Sigmoid colon (tissue), 7 donors: Measurements from ENCODE around the gene WDR91. TPM values are rescaled to one million over a fixed set of nuclear protein-coding genes. Genes with fewer than 3 reads are reported as not detected.

Experiments used
- DNase-seq: peaks from one replicate; pipeline ENCODE4 v3.0.0-alpha.2; 2019
- H3K27ac ChIP-seq, 4 donors: fragments of 200-600 bp; sonication (generic); one replicate each; pipeline ENCODE4 v1.5.1; 2016 to 2019; ENCODE audit warnings: mild to moderate bottlenecking in 1 of 4
- H3K27me3 ChIP-seq, 3 donors: fragments of 200-600 bp; sonication (generic); one replicate each; pipeline ENCODE4 v1.5.1; 2019; ENCODE audit warnings: mild to moderate bottlenecking in 1 of 3
- H3K36me3 ChIP-seq, 4 donors: fragments of 200-600 bp; sonication (generic); one replicate each; pipeline ENCODE4 v1.5.1; 2016 to 2019
- H3K4me1 ChIP-seq, 4 donors: fragments of 200-600 bp; sonication (generic); one replicate each; pipeline ENCODE4 v1.5.1; 2017 to 2019
- H3K4me3 ChIP-seq, 4 donors: fragments of 200-600 bp; sonication (generic); one replicate each; pipeline ENCODE4 v1.5.1; 2017 to 2019; ENCODE audit warnings: mild to moderate bottlenecking in 2 of 4, moderate library complexity in 1 of 4
- H3K9me3 ChIP-seq, 4 donors: fragments of 200-600 bp in 3 of 4; sonication (generic) in 3 of 4; one replicate each; pipeline versions ENCODE4 v1.5.1 to v1.6.1; 2013 to 2019
- EP300 ChIP-seq, 4 donors: sonication (generic); formaldehyde crosslinking; IDR thresholded peaks; one replicate each; pipeline ENCODE4 v1.6.1; 2017; ENCODE audit warnings: antibody characterized with exemption in 4 of 4
- POLR2A ChIP-seq, 2 donors: fragments of 450-650 bp; IDR thresholded peaks; one replicate each; pipeline ENCODE4 v1.6.1; 2016; ENCODE audit warnings: antibody characterized with exemption in 2 of 2, mild to moderate bottlenecking in 2 of 2, moderate library complexity in 2 of 2
- POLR2AphosphoS5 ChIP-seq, 4 donors: sonication (generic); formaldehyde crosslinking; IDR thresholded peaks; one replicate each; pipeline ENCODE4 v1.6.1; 2017; ENCODE audit warnings: antibody characterized with exemption in 4 of 4
- WGBS, 2 donors: extraction: QIAGEN DNeasy Blood & Tissue Kit; methylation state at CpG; one replicate each; pipeline ENCODE4 v1.1.7; 2013; 5-methylcytosine and 5-hydroxymethylcytosine counted together
- intact Hi-C: fragments of 100-400 bp; cut with DNase I; formaldehyde crosslinking; loops from one replicate; pipeline ENCODE4 v1.15.1; 2023
- polyA plus RNA-seq, 3 donors: library from polyadenylated mRNA; stranded (reverse); fragments of 200-250 nt; gene quantifications; one replicate each; pipeline ENCODE4 v1.2.3, GENCODE V29; 2013
- total RNA-seq, 4 donors: library from RNA; depleted of rRNA; stranded (reverse); fragments of >200 nt; gene quantifications; one replicate each; pipeline ENCODE4 v1.1.0, GENCODE V29; 2016
- TF ChIP-seq, protein P1 (sequence below), 4 experiments: fragments of 450-650 bp in 3 of 4; fragments of 200-600 bp in 1 of 4; IDR thresholded peaks; one replicate each; pipeline ENCODE4 v1.5.1; 2016 to 2019; ENCODE audit warnings: antibody characterized with exemption in 4 of 4, mild to moderate bottlenecking in 3 of 4, moderate library complexity in 2 of 4
- donor health status: healthy with polysubstance abuse.
- donor health status: Bipolar disorder and iron deficiency.
- donor health status: healthy.

WDR91 gene
- total and polyA plus RNA-seq, 7 donors, result 2.1 to 14.1 (median 11.0) TPM

DNA sequence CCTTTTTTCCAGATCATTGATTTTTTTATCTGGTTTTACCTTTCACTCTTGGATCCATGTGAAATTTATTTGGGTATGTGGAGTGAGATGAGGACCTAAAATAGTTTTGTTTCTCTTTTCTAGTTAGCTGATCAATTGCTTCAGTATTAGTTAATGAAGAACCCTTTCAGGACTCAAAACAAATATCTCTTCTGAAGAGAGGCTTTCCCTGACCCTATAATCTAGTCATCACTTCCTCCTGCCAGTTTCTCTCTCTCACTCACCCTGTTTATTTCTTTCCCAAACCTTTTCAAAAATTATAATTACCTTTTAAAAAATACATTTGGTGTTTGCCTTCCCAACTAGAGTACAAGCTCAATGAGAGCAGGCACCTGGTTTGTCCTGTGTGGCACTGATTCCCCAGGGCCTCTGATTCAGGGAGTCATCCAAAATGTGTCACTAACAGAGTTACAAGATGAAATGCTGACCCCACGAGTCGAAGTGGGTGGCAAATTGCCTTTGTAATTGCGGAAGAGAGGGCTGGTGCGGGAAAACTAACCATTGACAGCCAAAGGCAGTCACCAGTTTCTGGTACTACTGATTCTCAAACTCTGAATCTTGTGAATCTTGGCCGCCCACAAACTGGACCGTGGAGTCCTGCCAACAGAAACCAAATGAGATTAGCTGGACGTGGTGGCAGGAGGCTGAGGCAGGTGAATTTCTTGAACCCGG is 61.1 kb downstream of the WDR91 start:
- Histone ChIP-seq H3K36me3 (peaks cover 0 to 17% (median 2%) of the 10 kb centered on the region in 4 donors), H3K9me3 (no peaks in the 10 kb centered on the region), H3K27me3 (no peaks in the 10 kb centered on the region), H3K4me3 (peak overlapping the region in 2 of 4 donors; percentile 52 to 57), H3K4me1 (peaks cover 0 to 36% (median 22%) of the 10 kb centered on the region in 4 donors), H3K27ac (peak overlapping the region; percentile 86 to 97 (median 88))
- WGBS, 2 donors, result 78 to 80% methylated on average over 8 of the region's 8 CpGs
- DNase-seq, result no peak
- TF ChIP-seq POLR2A (IDR thresholded peaks at IDR 0.05), result no peak
- no peak for TF ChIP-seq EP300 (IDR thresholded peaks at IDR 0.05)
- TF ChIP-seq POLR2AphosphoS5 (IDR thresholded peaks at IDR 0.05), result no peak
- TF ChIP-seq, protein P1, sequence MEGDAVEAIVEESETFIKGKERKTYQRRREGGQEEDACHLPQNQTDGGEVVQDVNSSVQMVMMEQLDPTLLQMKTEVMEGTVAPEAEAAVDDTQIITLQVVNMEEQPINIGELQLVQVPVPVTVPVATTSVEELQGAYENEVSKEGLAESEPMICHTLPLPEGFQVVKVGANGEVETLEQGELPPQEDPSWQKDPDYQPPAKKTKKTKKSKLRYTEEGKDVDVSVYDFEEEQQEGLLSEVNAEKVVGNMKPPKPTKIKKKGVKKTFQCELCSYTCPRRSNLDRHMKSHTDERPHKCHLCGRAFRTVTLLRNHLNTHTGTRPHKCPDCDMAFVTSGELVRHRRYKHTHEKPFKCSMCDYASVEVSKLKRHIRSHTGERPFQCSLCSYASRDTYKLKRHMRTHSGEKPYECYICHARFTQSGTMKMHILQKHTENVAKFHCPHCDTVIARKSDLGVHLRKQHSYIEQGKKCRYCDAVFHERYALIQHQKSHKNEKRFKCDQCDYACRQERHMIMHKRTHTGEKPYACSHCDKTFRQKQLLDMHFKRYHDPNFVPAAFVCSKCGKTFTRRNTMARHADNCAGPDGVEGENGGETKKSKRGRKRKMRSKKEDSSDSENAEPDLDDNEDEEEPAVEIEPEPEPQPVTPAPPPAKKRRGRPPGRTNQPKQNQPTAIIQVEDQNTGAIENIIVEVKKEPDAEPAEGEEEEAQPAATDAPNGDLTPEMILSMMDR (IDR thresholded peaks at IDR 0.05), result no peak
- intact Hi-C loops, result no loop called here

DNA sequence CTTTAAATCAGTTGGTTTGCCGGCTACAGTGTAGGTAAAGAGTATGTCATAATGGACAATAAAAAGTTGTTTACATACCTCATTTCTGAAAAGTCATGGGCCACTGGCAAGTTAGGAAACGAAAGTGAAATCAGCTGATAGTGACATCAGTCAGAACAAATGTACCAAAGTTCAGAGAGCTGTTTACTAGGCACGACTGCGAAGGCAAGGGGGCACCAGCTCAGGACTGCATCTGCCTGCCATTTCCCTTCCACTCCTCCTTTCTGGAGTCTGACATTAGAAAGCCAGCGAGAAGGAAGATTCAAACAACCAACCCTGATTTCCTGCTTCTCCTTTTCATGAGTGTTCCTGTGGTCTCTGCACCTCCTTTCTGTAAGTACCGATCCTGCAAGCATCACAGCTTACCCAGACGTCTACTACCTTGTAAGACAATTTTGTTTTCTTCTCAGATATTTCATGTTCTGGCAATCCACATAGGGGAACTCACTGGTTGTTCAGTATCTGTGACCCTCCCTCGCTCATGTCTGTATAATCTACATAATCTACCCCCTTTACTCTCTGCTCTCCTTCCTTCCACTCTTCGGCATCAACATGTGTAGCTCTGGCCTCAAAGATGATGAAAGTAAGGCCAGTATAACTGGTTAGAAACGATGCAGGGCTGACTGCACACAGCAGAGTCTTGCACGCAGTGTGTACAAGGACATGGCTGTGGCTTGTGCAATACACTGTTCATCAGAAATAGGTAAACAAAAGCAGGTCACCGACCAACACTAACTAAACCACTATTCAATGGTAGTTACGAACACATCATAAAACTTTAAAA is 63.2 kb downstream of the WDR91 start, which contains the start of gene TMEM140:
Gene TMEM140 (plus strand): TSS at position 174 of the 823 bp plus-strand sequence. CDS start 16,370 bp downstream, outside the sequence.
- WGBS, 2 donors, result 3 to 5% methylated on average over 13 of the region's 13 CpGs
- H3K27ac ChIP-seq, result peak within 1 kb of the TSS; percentile 86 to 97 (median 88)
- no peaks in the 10 kb centered on the region for H3K27me3 ChIP-seq
- H3K4me1 ChIP-seq, result peaks cover 0 to 36% (median 22%) of the 10 kb centered on the region in 4 donors
- TF ChIP-seq POLR2A (IDR thresholded peaks at IDR 0.05) (peak in 1 of 2 donors; percentile 37), POLR2AphosphoS5 (IDR thresholded peaks at IDR 0.05) (peak; percentile 69 to 95 (median 84)), EP300 (IDR thresholded peaks at IDR 0.05) (peak in 3 of 4 donors; percentile 29 to 96 (median 85))
- TF ChIP-seq, protein P1 (IDR thresholded peaks at IDR 0.05), result no peak
- H3K9me3 ChIP-seq, result no peaks in the 10 kb centered on the region
- no peak for DNase-seq
- H3K4me3 ChIP-seq, result peak within 1 kb of the TSS; percentile 43 to 57 (median 51)
- H3K36me3 ChIP-seq, result peaks cover 0 to 17% (median 2%) of the 10 kb centered on the region in 4 donors
- intact Hi-C loops, result loop anchor here (1.0 to 5.0 kb wide), 5 partner anchors 22 to 501 kb away; partner anchors contain the start of genes AGBL3, BPGM, CYREN and WDR91

DNA sequence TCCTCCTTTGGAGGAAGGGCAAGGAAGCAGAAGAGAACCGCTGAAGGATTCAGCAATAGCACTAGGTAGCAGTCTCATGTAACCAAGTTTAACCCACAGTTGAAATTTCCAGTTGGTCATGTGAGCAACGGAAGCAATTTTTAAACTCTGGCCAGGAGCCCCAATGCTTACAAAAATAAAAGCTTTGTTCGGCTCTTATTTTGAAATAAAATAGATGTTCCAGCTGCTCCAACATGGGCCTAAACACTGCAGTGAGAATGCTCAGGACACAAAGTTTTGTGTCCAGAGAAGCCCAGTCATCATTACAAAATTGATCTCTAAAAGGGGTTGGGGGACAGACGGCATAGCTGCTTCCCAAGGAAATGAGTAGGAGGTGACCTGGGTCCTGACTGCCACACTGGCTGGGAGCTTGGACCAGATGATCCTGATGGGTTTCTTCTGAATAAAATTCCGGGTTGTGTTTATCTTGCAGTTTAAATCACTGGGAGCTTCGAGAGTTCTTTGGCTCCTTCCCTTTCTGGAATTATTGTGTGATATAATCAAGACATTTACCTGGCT is 63.9 kb downstream of the WDR91 start:
- H3K27me3 ChIP-seq, result no peaks in the 10 kb centered on the region
- H3K4me1 ChIP-seq, result peaks cover 0 to 36% (median 22%) of the 10 kb centered on the region in 4 donors
- intact Hi-C loops, result loop anchor here (2.0 to 5.0 kb wide), 3 partner anchors 161 to 500 kb away; partner anchors contain the start of genes AGBL3 and BPGM
- 8 to 11% methylated on average over 6 of the region's 6 CpGs for WGBS, 2 donors
- H3K4me3 ChIP-seq, result peak overlapping the region; percentile 43 to 57 (median 51)
- DNase-seq, result no peak
- H3K9me3 ChIP-seq, result no peaks in the 10 kb centered on the region
- peaks cover 0 to 12% (median 2%) of the 10 kb centered on the region in 4 donors for H3K36me3 ChIP-seq
- TF ChIP-seq POLR2AphosphoS5 (IDR thresholded peaks at IDR 0.05) (peak; percentile 4 to 69 (median 24)), EP300 (IDR thresholded peaks at IDR 0.05) (peak in 2 of 4 donors; percentile 22 to 59), POLR2A (IDR thresholded peaks at IDR 0.05) (no peak)
- TF ChIP-seq, protein P1 (IDR thresholded peaks at IDR 0.05), result no peak
- H3K27ac ChIP-seq, result peak overlapping the region; percentile 86 to 97 (median 88)

DNA sequence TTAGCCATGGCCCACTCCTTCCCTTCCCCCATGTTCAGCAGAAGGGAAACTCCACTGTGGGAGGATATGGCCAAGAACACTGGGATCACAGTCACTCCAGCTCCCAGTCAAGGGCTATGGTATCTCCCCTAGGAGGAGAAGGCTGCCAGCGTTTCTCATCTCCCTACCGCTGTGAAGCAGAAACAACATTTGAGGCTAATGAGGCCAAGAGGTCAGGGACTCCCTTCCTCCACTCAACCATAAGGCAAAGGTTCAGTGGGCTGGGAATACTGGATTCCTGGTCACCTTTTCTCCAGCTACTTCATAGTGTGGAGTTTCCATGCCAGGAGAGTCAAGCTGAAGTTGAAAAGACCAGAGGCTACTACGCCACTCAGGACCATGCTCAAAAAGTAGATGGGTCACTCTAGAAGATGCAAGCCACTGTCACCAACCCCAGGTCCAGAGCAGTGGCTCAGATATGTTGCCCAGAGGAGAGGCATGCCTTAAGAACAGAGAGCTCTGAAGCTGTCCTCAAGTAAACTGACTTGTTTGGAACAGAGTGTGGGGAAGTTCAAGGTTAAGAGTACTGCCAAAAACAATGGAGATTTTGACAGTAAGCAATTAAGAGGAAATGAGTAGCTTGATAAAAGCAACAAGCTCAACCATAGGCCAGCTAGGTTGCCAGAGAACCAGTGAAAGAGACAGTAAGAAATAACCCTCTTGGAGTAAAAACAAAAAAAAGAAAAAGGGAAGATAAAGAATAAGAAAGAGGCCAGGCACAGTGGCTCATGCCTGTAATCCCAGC is 67.2 kb downstream of the WDR91 start:
- intact Hi-C loops, result no loop called here
- no peak for DNase-seq
- no peak for TF ChIP-seq EP300 (IDR thresholded peaks at IDR 0.05)
- no peak for TF ChIP-seq POLR2AphosphoS5 (IDR thresholded peaks at IDR 0.05)
- no peak for TF ChIP-seq POLR2A (IDR thresholded peaks at IDR 0.05)
- TF ChIP-seq, protein P1 (IDR thresholded peaks at IDR 0.05), result no peak

More for the DNA sequence above, 67.2 kb downstream of the WDR91 start:
- 92% methylated on average over 3 of the region's 3 CpGs for WGBS, 2 donors
- Histone ChIP-seq H3K36me3 (no peaks in the 10 kb centered on the region), H3K9me3 (no peaks in the 10 kb centered on the region), H3K27ac (no peak overlapping the region), H3K4me1 (peaks cover 0 to 17% (median 9%) of the 10 kb centered on the region in 4 donors), H3K4me3 (no peak overlapping the region), H3K27me3 (no peaks in the 10 kb centered on the region)
